GM18511 (cell line): ENCODE results near the gene TMEM61.

ENCODE experiments used
- ATAC-seq: cut with Tn5 transposase; IDR thresholded peaks from one replicate; pipeline ENCODE4 v1.9.1; 2021; ENCODE audit warnings: mild to moderate bottlenecking, moderate library complexity; ENCODE audit not compliant: unreplicated experiment

TMEM61 gene

GRCh38 chr1:55037733-55038551 lies 57.5 kb downstream of the TMEM61 start:
- ATAC-seq = no peak

- no peak for ATAC-seq
Measured at GRCh38 chr1:55038552-55038838, 58.1 kb downstream of the TMEM61 start.

GRCh38 chr1:55038974-55039341 lies 58.5 kb downstream of the TMEM61 start:
- no peak for ATAC-seq

GRCh38 chr1:55039342-55040082 lies 59.1 kb downstream of the TMEM61 start, which contains the start of gene PCSK9:
TSS of gene PCSK9 (plus strand) at chr1:55039548. CDS start at chr1:55039838, 290 bp downstream.
- no peak for ATAC-seq

- no peak for ATAC-seq
Measured at GRCh38 chr1:55040083-55040932, 59.9 kb downstream of the TMEM61 start.

GRCh38 chr1:55040933-55041494 lies 60.6 kb downstream of the TMEM61 start:
- ATAC-seq = no peak

GRCh38 chr1:55041613-55042012 lies 61.2 kb downstream of the TMEM61 start:
- no peak for ATAC-seq
